Testis (tissue), 3 donors: ENCODE data around the gene RANBP17. TPM values are rescaled to one million over a fixed set of nuclear protein-coding genes. Genes with fewer than 3 reads are reported as not detected.

ENCODE experiments used
- DNase-seq: peaks from one replicate; pipeline ENCODE4 v3.0.0-alpha.2; 2019
- H3K27ac ChIP-seq, 2 donors: fragments of 200-600 bp; sonication (generic); one replicate each; pipeline ENCODE4 v1.5.1; 2019
- H3K27me3 ChIP-seq: fragments of 200-600 bp; sonication (generic); one replicate; pipeline ENCODE4 v1.5.1; 2019
- H3K36me3 ChIP-seq: fragments of 200-600 bp; sonication (generic); one replicate; pipeline ENCODE4 v1.5.1; 2017; ENCODE audit warnings: low read depth; ENCODE audit errors: missing control alignments
- H3K4me1 ChIP-seq: fragments of 200-600 bp; sonication (generic); one replicate; pipeline ENCODE4 v1.5.1; 2019
- H3K4me3 ChIP-seq, 2 donors: fragments of 200-600 bp; sonication (generic); one replicate each; pipeline ENCODE4 v1.5.1; 2017 to 2019
- H3K9me3 ChIP-seq: fragments of 200-600 bp; sonication (generic); one replicate; pipeline ENCODE4 v1.5.1; 2017
- POLR2A ChIP-seq: fragments of 450-650 bp; IDR thresholded peaks from one replicate; pipeline ENCODE4 v1.6.1; 2017; ENCODE audit warnings: antibody characterized with exemption, mild to moderate bottlenecking, moderate library complexity
- WGBS, 2 donors: methylation state at CpG; one replicate each; pipeline ENCODE4 v1.1.5; 2018; 5-methylcytosine and 5-hydroxymethylcytosine counted together
- intact Hi-C: fragments of 100-400 bp; cut with DNase I; formaldehyde crosslinking; loops from one replicate; pipeline ENCODE4 v1.15.1; 2023; ENCODE audit warnings: low total_unique reads
- polyA plus RNA-seq: library from polyadenylated mRNA; stranded (reverse); fragments of 350-450 nt; fragmentation: Illumina TruSeq; extraction: RNeasy Lipid Tissue Mini Kit (QIAGEN cat#74804); gene quantifications from one replicate; pipeline ENCODE4 v1.2.3, GENCODE V29; 2014; ENCODE audit warnings: low read depth, low replicate concordance; ENCODE audit not compliant: insufficient read depth
- total RNA-seq, 2 donors: library from RNA; depleted of rRNA; stranded (reverse); fragments of >200 nt; gene quantifications; one replicate each; pipeline ENCODE4 v1.2.3, GENCODE V29; 2016
- TF ChIP-seq, protein P1 (sequence below), 3 experiments: fragments of 450-650 bp in 2 of 3; fragments of 200-600 bp in 1 of 3; sonication (generic) in 1 of 3; IDR thresholded peaks; one replicate each; pipeline ENCODE4 v1.5.1; 2016 to 2019; ENCODE audit warnings: antibody characterized with exemption in 3 of 3, mild to moderate bottlenecking in 2 of 3, moderate library complexity in 1 of 3

Gene RANBP17
- total and polyA plus RNA-seq, 3 donors from 2014 or later = 34.1 to 63.9 (median 58.2) TPM

DNA sequence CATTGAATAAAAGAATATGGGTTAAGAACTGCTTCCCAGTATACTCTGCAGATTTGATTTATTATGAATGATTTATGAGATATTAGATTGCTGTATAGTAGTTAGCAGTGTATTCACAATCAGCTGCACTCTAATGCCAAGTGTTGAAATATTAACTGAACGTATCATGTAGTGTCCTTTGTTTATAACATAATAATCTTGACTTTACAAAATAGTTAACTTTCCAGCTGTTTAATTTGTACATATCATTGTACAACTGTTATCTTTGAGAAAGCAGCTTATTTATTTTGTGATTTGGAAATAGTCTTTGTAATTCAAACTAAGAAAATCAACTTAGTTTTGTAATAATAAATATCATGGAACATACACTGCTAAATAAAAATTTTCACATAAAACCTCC, 219.5 kb downstream of the RANBP17 start:
- TF ChIP-seq, protein P1, sequence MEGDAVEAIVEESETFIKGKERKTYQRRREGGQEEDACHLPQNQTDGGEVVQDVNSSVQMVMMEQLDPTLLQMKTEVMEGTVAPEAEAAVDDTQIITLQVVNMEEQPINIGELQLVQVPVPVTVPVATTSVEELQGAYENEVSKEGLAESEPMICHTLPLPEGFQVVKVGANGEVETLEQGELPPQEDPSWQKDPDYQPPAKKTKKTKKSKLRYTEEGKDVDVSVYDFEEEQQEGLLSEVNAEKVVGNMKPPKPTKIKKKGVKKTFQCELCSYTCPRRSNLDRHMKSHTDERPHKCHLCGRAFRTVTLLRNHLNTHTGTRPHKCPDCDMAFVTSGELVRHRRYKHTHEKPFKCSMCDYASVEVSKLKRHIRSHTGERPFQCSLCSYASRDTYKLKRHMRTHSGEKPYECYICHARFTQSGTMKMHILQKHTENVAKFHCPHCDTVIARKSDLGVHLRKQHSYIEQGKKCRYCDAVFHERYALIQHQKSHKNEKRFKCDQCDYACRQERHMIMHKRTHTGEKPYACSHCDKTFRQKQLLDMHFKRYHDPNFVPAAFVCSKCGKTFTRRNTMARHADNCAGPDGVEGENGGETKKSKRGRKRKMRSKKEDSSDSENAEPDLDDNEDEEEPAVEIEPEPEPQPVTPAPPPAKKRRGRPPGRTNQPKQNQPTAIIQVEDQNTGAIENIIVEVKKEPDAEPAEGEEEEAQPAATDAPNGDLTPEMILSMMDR (IDR thresholded peaks at IDR 0.05) = no peak
- TF ChIP-seq POLR2A = no peak
- no peak overlapping the region for H3K27ac ChIP-seq
- no peak for DNase-seq
- no peaks in the 10 kb centered on the region for H3K27me3 ChIP-seq
- H3K4me1 ChIP-seq = no peaks in the 10 kb centered on the region
- no peak overlapping the region for H3K4me3 ChIP-seq
- no peaks in the 10 kb centered on the region for H3K9me3 ChIP-seq
- H3K36me3 ChIP-seq = no peaks in the 10 kb centered on the region
- 47% methylated on average over 1 of the region's 1 CpG for WGBS, 2 donors
- intact Hi-C loops = no loop called here

DNA sequence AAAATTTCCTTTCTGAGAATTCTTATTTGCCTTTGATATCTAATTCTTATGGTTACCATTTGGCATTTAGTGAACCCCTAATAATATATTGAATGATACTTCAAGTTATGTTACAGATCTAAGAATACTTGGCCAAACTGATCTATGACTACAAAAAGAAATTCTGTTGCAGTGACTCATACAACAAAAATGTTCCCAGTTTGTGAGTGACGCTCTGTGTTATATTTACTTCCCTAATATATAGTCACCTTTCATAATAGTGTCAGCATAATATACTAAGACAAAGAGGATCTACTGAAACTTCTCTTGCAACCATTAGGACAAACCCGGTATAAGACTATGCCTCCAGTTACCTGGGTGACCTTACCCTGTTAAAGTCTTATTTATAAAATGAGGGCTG, 230.4 kb downstream of the RANBP17 start:
- Histone ChIP-seq H3K4me1 (no peaks in the 10 kb centered on the region), H3K27me3 (no peaks in the 10 kb centered on the region), H3K27ac (no peak overlapping the region), H3K4me3 (no peak overlapping the region), H3K9me3 (no peaks in the 10 kb centered on the region), H3K36me3 (no peaks in the 10 kb centered on the region)
- WGBS, 2 donors = 84 to 93% methylated on average over 2 of the region's 2 CpGs
- no peak for DNase-seq
- intact Hi-C loops = no loop called here
- TF ChIP-seq, protein P1 (IDR thresholded peaks at IDR 0.05) = no peak
- no peak for TF ChIP-seq POLR2A

DNA sequence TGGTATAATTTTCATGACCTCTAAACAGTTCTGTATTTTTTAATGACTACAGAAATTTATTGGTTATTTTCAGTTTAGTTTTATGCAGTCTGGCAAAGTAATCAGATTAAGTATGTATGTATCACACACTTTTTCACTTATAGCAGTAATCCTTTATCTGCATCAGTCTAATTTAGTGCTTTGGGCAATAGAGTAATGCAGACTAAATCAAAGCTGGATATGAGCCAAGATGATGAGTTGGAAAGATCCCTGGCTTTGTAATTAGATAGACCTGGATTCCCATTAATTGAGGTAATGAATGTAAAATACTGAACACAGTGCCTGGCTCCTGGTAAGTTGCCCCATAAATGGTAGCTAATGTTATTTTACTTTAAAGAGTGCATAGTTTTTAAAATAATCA, 231.8 kb downstream of the RANBP17 start:
- Histone ChIP-seq H3K4me1 (no peaks in the 10 kb centered on the region), H3K27me3 (no peaks in the 10 kb centered on the region), H3K27ac (no peak overlapping the region), H3K4me3 (no peak overlapping the region), H3K36me3 (no peaks in the 10 kb centered on the region), H3K9me3 (no peaks in the 10 kb centered on the region)
- TF ChIP-seq, protein P1 (IDR thresholded peaks at IDR 0.05) = no peak
- DNase-seq = no peak
- intact Hi-C loops = no loop called here

GRCh38 chr5:171094356-171094755, 232.5 kb downstream of the RANBP17 start:
- intact Hi-C loops = no loop called here
- no peak overlapping the region for H3K27ac ChIP-seq
- H3K36me3 ChIP-seq = no peaks in the 10 kb centered on the region
- 86 to 95% methylated on average over 3 of the region's 3 CpGs for WGBS, 2 donors
- no peaks in the 10 kb centered on the region for H3K9me3 ChIP-seq
- no peaks in the 10 kb centered on the region for H3K27me3 ChIP-seq
- DNase-seq = no peak
- no peaks in the 10 kb centered on the region for H3K4me1 ChIP-seq
- H3K4me3 ChIP-seq = no peak overlapping the region
- TF ChIP-seq, protein P1 (IDR thresholded peaks at IDR 0.05) = no peak
- TF ChIP-seq POLR2A = no peak

- H3K4me3 ChIP-seq = no peak overlapping the region
- H3K27ac ChIP-seq = no peak overlapping the region
- no peak for DNase-seq
- TF ChIP-seq, protein P1 (IDR thresholded peaks at IDR 0.05) = no peak
- no peak for TF ChIP-seq POLR2A
- no peaks in the 10 kb centered on the region for H3K36me3 ChIP-seq
- no peaks in the 10 kb centered on the region for H3K4me1 ChIP-seq
- H3K27me3 ChIP-seq = no peaks in the 10 kb centered on the region
- intact Hi-C loops = no loop called here
- 66 to 73% methylated on average over 4 to 11 of the region's 11 CpGs for WGBS, 2 donors
- no peaks in the 10 kb centered on the region for H3K9me3 ChIP-seq
Measured at GRCh38 chr5:171102877-171103610, 241.2 kb downstream of the RANBP17 start.
